Left renal cortex interstitium (tissue), 4 donors: Measurements from ENCODE around the gene COL4A3. TPM values are rescaled to one million over a fixed set of nuclear protein-coding genes. Genes with fewer than 3 reads are reported as not detected.
"Not testable (repeated sequence)": the region's sequence is repeated elsewhere in the genome, so short reads cannot be mapped to it uniquely, and the experiment has no call there.

Source experiments
- DNase-seq, 4 donors: peaks; one replicate each; pipeline ENCODE4 v3.0.0-alpha.2; 2013; ENCODE audit warnings: low read depth in 4 of 4, low spot score in 2 of 4, missing footprints in 1 of 4
- polyA plus RNA-seq, 4 donors: library from polyadenylated mRNA; unstranded; fragments of 120-200 nt; gene quantifications; one replicate each; pipeline ENCODE4 v1.2.1, GENCODE V29; 2013; ENCODE audit not compliant: insufficient read length in 4 of 4

COL4A3 gene
- polyA plus RNA-seq, 4 donors, result 42.2 to 70.2 (median 56.6) TPM

GRCh38 chr2:227205701-227206100 is 41.3 kb downstream of the COL4A3 start:
- no peak for DNase-seq

GRCh38 chr2:227206406-227206805 is 42.0 kb downstream of the COL4A3 start:
- DNase-seq, result no peak

GRCh38 chr2:227207573-227207972 is 43.1 kb downstream of the COL4A3 start:
- no peak for DNase-seq

GRCh38 chr2:227214622-227215041 is 50.2 kb downstream of the COL4A3 start:
- no peak for DNase-seq

GRCh38 chr2:227219312-227220105 is 55.1 kb downstream of the COL4A3 start:
- DNase-seq, result no peak

GRCh38 chr2:227221120-227221519 is 56.7 kb downstream of the COL4A3 start:
- DNase-seq, result no peak

GRCh38 chr2:227222292-227222691 is 57.9 kb downstream of the COL4A3 start:
- DNase-seq, result no peak

- DNase-seq, result not testable (repeated sequence)
Measured at GRCh38 chr2:227225641-227226040, 61.2 kb downstream of the COL4A3 start.

- no peak for DNase-seq
Measured at GRCh38 chr2:227228061-227228667, 63.7 kb downstream of the COL4A3 start.

GRCh38 chr2:227230151-227230550 is 65.7 kb downstream of the COL4A3 start:
- DNase-seq, result no peak

GRCh38 chr2:227234429-227234828 is 70.0 kb downstream of the COL4A3 start:
- no peak for DNase-seq

GRCh38 chr2:227237786-227238185 is 73.4 kb downstream of the COL4A3 start:
- no peak for DNase-seq

- DNase-seq, result peak; percentile 29 to 75 (median 54)
Measured at GRCh38 chr2:227238238-227239237, 74.1 kb downstream of the COL4A3 start.

GRCh38 chr2:227241005-227241404 is 76.6 kb downstream of the COL4A3 start:
- no peak for DNase-seq

- DNase-seq, result no peak
Measured at GRCh38 chr2:227248876-227249275, 84.5 kb downstream of the COL4A3 start.

- DNase-seq, result no peak
Measured at GRCh38 chr2:227252831-227253230, 88.4 kb downstream of the COL4A3 start.

GRCh38 chr2:227256605-227257004 is 92.2 kb downstream of the COL4A3 start:
- no peak for DNase-seq

- no peak for DNase-seq
Measured at GRCh38 chr2:227257820-227258219, 93.4 kb downstream of the COL4A3 start.

GRCh38 chr2:227260041-227260440 is 95.6 kb downstream of the COL4A3 start:
- DNase-seq, result no peak

GRCh38 chr2:227267410-227268115 is 103.1 kb downstream of the COL4A3 start:
- no peak for DNase-seq
